NCI-H2196 (cell line): ENCODE measurements around the gene ADAMTSL5.
A peak's percentile ranks its signal among the peaks of the same experiment; 100 is the strongest.

ENCODE experiments used
- DNase-seq: peaks from one replicate; lab custom pipeline; 2025; ENCODE audit not compliant: unreplicated experiment; lab: John Stamatoyannopoulos, UW

ADAMTSL5 gene

GRCh38 chr19:1496714-1497577 is 15.9 kb downstream of the ADAMTSL5 start:
- DNase-seq, result no peak

- DNase-seq, result no peak
Measured at GRCh38 chr19:1495799-1496713, 16.8 kb downstream of the ADAMTSL5 start.

DNA sequence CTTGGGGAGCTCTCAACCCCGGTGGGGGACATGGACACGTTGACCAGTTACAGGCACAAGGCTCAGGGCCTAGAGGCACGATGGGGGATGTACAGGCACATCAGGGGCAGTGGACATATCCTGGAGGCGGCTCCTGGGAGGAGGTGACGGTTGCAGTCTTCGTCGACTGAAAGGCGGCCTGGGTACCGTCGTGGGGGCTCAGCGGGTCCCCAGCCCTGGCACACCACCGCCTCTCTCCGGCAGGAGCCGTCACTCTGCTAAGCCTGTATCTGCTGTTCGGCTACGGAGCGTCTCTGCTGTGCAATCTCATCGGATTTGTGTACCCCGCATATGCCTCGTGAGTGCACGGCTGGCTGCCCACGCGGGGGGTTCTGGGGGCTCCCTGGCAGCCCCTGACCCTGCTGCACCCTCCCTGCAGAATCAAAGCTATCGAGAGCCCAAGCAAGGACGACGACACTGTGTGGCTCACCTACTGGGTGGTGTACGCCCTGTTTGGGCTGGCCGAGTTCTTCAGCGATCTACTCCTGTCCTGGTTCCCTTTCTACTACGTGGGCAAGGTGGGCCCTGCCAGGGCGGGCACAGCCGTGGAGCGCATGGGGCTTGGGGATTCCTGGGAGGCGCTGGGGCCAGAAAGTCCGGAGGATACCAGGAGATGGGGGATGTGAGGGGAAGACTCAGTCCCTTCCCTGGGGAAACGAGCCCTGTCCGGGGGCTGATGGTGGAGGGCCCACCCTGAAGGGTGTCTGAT is 17.6 kb downstream of the ADAMTSL5 start:
- no peak for DNase-seq

DNA sequence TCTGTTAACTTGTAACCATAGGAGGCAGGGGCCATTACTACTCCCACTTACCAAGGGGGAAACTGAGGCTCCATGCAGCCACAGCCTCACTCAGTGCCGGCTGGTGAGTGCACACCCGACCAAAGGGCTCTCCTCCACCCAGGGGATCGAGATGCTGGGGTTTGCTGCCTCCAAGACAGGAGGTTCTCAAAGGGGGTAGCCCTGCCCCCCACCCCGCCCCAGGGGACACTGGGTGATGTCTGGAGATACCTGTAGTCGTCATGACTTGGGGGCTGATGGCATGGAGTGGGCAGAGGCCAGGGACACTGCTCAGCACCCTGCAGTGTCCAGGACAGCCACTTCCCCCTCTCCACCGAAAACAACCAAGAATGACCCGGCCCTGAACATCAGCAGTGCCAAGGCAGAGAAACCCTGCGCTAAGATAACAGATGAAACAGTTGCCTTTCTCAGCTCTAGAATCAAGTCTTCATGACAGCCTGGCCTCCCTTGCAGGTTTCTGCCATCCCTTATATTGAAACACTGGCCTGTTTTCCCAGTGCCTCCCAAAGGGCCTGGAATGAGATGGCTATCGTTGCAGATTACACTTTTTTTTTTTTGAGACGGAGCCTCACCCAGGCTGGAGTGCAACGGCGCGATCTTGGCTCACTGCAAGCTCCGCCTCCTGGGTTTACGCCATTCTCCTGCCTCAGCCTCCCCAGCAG is 18.6 kb downstream of the ADAMTSL5 start:
- no peak for DNase-seq

DNA sequence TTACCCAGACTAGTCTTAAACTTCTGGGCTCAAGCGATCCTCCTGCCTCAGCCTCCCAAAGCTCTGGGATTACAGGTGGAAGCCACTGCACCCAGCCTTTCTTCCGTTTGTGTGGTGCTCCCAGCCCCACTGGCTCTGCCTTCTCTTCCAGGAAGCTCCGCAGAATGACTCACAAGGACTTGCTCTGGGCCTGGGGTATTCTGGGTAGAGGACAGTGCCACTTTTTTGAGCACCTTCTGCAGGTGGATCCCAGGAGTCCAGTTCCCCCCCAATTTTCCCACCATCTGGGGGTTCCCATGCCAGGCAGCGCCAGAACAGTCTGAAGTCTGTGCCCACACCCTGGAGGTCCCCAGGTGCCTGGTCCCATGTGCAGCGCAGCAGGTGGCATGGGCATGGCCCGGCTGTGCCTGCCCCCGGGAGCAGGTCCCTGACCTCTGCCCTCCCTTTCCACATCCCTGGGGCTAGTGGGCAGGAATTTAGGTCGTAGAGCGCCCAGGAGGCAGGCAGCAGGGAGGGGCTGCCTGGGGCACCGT is 20.3 kb downstream of the ADAMTSL5 start:
- no peak for DNase-seq

DNA sequence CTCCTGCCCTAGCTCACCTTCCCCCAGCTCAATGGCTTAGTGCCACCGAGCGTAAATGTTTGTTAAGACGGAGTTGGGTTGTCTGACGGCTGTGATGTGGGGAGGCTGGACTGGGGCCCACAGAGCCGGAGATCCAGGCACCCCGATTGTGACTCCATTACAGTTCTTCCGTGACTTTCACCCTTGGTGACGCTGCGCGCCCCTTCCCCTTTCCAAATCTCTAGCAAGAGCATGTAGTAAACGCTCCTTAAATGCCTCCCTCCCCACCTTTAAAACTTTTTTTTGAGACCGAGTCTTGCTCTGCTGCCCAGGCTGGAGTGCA is 21.0 kb downstream of the ADAMTSL5 start:
- DNase-seq, result no peak

DNA sequence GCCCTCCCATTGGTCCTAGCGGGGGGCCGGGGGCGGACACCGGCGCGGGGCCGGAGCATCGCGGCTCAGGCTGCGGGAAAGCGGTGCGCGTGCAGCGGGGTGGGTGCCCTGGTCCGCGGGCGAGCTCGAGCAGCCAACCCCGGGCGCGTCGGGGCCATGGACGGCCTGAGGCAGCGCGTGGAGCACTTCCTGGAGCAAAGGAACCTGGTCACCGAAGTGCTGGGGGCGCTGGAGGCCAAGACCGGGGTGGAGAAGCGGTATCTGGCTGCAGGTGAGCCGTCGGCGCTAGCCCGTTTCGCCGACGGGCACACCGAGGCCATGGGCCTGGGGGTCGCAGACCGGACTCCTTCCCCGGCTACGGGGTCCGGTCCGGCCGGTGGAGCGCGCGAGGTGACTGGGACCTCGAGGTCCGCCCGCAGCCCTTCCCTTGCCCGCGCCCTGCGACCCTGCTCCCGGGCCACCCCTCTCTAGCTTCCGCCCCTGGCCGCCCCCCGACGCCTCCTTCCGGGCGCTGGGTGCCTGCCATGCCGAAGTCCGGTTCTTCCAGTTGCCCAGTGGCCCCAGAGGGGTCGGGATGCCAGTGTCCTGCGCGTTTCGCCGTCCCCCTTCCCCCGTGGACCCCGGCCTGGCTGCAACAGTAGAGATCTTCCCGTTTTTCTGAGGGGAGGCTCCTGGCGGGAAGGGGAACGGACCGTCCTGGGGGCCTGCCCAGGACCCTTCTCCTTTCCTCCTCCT is 21.5 kb downstream of the ADAMTSL5 start, which contains the start of gene REEP6:
REEP6 (plus strand) TSS at position 68 of the 735 bp plus-strand sequence; CDS start at position 157, 89 bp downstream.
- no peak for DNase-seq

DNA sequence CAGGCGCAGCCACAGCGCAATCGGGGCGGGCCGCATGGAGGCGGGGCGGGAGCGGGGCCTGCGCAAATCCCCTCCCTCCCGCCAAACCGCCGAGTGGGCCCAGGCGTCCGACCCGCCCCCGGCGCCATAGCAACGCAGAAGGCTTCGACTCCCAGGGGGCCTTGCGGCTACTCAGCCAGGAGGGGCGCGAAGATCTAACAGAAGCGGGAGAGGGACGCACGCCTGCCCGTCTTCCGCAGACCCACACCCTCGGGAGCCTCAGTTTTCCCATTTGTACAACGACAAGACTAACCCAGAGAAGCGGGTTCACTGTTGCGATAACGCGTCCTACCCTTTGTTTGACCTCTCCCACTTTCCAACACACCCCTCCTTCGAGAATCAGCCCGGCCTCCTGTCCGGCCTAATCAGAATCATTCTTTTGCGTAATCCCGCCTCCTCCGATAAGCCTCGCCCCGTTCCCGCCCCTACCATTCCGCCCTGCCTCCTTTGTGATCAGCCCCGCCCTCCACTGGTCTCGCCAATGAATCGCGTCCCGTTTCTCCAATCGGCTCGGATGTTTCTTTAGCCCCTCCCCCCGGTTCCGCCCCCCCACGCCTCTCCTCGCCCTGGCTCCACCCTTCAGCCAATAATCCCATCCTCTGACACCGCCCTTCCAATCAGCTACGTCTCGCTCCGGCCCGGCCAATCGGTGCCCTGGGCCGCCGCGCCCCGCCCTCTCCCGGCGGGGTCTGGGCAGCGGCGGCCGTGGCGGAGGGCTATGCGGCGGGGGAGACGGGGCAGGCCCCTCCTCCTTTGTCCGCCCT is 22.3 kb downstream of the ADAMTSL5 start, which contains the start of gene PCSK4:
PCSK4 (minus strand) TSS at position 40 of the 803 bp plus-strand sequence; CDS start at position 36, 4 bp downstream.
- DNase-seq, result peak; percentile 98

DNA sequence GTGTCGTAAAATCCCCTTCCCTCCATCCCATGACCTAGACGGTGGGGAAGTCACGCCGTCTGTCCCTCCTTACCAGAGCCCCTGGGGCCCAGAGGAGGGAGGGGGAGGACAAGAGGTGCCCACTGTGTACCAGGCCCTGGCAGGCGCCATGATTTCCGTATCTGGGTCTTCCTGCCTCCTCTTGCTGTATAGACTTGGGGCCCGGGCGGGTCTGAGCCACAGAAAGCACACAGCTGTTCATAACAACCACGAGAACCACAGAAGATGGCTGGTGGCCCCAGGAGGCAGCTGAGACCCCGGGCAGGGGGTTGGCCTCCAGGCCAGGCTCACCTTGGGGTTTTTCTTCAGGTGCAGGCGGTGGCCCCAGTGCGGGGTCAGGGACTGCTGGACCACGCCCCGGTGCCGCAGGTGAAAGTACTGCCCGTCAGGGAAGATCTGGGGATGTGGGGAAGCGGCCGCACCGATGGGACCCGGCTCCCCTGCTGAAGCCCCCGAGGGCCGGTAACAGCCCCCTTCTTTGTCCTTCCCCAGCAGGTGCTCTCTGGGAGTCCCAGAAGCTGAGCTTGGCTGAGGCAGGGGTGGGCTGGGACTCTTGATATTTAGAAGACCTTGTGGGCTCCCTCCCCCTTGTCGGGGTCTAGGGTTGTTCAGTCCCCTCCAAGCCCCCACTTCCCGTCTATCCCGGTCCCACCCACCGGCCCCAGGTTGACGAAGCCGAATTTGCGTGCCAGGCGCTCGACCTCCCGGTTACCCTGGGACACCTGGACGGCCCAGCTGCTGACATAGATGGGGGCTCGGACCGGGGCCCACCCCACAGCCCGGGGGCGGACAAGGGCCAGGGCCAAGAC is 23.1 kb downstream of the ADAMTSL5 start:
- no peak for DNase-seq

GRCh38 chr19:1488282-1488601 is 24.6 kb downstream of the ADAMTSL5 start:
- DNase-seq, result no peak

- DNase-seq, result no peak
Measured at GRCh38 chr19:1487576-1488281, 25.1 kb downstream of the ADAMTSL5 start.

DNA sequence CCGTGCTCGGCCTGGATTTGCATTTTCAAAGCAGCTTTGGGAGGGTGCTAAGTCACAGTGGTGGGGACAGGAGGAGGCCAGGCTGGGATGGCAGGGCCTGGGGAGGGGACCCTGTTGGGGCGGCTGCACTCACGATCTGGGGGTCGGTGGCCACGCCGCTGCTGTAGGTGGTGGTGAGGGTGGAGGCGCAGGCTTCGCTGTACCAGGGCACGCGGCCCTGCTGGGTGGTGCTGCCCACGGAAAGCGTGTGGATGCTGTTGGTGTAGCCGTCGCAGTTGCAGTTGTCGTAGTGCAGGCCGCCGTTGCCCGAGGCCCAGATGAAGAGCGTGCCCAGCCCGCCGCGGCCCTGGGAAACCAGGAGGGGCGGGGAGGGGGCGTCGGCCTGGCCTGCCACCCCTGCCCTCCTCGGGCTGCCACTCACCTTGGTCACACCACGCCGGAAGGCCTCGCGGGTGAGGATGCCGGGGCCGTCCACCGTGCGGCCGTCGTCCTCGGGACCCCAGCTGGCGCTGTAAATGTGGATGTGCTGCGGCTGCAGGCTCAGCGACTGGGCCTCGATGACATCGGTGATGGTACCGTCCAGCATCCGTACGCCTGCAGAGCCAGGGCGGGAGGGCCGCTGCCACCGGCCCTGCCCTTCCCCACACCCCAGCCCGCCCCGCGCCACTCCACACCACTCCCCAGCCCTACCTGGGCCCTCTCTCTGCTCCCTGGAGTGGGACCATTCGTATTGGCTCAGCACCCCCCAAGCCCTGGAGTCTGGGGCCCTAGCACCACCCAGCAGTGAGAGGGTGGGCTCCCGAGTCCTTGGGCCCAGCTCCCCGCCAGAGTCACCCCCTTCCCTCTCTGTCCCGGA is 25.9 kb downstream of the ADAMTSL5 start:
- DNase-seq, result no peak

GRCh38 chr19:1483979-1484428 is 28.8 kb downstream of the ADAMTSL5 start:
- DNase-seq, result no peak

DNA sequence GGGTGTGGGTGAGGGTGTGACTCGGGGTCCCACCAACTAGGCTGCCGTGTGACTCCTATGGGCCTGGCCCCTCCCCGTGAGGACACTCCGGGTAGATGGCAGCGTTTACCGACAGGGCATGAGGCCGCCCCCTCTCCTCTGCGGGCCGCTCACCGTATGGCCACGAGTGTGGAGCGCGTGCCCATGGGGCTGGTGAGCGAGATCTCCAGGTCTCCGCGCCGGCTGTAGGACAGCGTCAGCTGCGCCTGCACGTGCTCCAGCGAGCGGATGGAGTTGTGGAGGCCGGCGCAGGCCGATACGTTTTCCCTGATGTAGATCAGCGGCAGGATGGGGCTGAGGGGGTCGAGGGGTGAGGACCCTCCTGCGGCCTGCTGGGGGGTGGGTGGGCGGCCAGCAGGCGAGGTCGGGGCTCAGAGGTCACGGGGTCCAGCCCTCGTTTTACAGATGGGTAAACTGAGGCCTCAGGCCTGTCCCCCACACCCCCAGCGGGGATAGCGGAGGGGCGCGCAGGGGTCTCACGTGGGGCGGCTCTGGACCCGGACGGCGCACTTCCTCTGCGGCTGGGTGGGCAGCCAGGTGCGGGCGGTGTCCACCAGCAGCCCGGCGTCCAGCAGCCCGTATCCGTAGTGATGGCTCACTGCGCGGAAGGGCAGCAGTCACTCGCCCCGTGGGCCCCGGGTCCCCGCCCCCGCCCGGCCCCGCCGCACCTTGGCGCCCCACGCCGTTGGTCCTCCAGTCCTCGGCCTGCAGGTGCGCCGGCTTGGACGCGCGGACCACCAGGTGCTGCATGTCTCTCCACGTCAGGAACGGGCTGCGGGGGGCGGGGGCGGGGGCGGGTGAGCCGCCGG is 29.5 kb downstream of the ADAMTSL5 start:
- no peak for DNase-seq

DNA sequence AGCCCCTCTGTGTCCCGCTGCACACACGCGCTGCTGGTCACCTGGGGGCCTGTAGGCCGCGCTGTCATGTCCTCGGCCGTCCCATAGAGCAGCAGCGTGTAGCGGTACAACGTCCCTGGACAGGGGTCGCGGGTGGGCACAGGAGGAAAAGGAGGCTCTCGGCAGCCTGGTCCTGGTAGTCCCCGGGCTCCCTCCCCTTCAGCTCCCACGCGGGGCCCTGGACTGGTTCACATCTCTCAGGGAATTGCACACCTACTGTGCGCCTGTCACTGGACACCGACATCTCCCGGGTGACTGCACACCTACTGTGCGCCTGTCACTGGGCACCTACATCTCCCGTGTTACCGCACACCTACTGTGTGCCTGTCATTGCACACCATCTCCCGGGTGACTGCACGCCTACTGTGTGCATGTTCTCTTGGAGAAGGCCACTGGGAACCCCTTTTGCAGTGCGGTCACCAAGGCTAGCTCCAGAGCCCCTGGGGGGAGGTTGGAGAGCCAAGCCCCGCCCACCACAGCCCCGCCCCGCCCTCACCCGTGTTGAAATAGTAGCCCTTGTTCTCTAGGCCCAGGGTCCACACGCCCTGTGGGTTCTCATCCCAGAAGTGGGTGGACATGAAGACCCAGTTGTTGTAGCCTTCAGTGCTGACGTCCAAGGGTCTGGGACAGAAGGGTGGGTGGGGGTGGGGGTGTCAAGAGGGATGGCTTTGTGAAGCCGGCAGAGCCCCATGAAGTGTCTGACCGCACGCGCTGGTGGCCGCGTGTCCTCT is 30.3 kb downstream of the ADAMTSL5 start:
- DNase-seq, result no peak
